Prostate gland (tissue), 2 donors: ENCODE data around the gene MRE11.

Source experiments
- CTCF ChIP-seq, 4 experiments: fragments of 200-600 bp in 2 of 4; fragments of 450-650 bp in 2 of 4; sonication (generic) in 2 of 4; IDR thresholded peaks; 1 replicate in 3 of 4; 2 replicates in 1 of 4; pipeline ENCODE4 v1.5.1; 2016 to 2019; ENCODE audit warnings: antibody characterized with exemption in 4 of 4, mild to moderate bottlenecking in 2 of 4, moderate library complexity in 2 of 4
- POLR2A ChIP-seq: fragments of 450-650 bp; IDR thresholded peaks from one replicate; pipeline ENCODE4 v1.6.1; 2016; ENCODE audit warnings: antibody characterized with exemption, mild to moderate bottlenecking

- TF ChIP-seq CTCF (IDR thresholded peaks at IDR 0.05) = no peak
- TF ChIP-seq POLR2A = no peak
Measured at GRCh38 chr11:94494126-94494680, 559 bp upstream of the MRE11 start.
